HG02885 (cell line): ENCODE measurements around the gene ZNF366.
"Not testable (repeated sequence)": the region's sequence is repeated elsewhere in the genome, so short reads cannot be mapped to it uniquely, and the experiment has no call there.

Source experiments
- ATAC-seq: cut with Tn5 transposase; IDR thresholded peaks from one replicate; pipeline ENCODE4 v1.9.1; 2021; ENCODE audit warnings: mild to moderate bottlenecking; ENCODE audit not compliant: unreplicated experiment, poor library complexity

ZNF366 gene

DNA sequence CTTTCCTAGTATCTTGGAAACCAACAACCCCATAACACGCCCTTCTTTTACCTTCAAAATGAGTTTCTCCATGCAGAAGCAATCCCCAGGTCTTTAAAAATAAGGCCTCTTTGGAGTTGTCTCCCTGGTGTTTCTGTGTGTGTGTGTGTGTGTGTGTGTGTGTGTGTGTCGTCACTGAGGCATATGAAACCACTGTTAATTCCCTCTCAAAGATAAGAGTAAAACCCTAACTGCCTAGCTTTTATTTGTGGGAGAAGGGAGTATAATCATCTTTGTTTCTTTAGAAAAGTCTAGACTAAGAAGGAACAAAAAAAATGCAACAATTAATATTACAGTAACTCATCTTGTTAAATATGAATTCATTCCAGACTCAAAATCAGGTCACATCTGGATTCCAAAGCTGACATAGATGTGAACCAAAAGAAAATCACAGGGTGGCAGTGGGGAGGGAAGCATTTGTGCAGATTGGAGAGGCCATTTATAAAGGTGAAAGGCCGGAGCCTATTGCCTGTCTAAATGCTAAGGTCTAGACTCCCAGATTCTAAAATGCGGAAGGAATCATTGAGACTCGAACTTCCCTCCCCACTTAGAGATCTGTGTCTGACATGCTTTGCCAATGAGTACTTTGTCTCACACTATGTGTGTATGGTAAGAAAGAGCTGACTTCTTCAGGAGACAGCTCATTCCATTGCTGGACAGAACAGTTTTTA is 91.4 kb downstream of the ZNF366 start:
- ATAC-seq, result no peak

DNA sequence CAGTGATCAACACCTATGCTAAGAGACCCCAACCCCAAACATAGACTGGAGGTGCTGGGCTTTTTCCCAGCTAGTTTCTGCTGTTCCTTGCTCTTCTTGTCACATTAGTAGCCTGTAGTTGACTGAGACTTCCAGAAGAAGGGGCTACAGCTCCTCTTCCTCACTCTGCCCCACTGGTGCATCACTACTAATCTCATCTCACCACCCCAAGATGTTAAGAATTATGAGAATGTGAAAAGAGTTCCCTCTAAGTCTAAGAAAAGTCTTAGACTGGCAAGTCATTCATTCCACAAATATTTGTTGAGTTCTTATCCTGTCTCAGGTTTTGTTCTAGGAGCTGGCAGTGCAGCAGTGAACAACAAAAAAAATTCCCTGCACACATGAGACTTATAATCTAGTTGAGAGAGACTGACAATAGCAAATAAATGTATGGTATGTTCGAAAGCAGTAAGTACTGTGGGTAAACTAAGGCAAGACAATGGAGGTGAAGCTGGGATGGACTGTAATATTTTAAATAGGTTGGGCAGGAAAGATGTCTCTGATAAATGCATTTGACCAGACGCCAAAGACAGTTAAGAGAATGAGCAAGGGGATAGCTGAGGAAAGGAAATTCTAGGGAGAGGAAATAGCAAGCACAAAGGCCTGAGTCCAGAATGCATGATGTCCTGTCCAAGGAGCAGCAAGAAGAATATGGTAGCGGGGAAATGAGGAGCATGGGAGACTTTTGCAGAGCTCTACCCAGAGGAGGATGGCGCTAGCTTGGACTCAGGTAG is 94.7 kb downstream of the ZNF366 start:
- no peak for ATAC-seq

DNA sequence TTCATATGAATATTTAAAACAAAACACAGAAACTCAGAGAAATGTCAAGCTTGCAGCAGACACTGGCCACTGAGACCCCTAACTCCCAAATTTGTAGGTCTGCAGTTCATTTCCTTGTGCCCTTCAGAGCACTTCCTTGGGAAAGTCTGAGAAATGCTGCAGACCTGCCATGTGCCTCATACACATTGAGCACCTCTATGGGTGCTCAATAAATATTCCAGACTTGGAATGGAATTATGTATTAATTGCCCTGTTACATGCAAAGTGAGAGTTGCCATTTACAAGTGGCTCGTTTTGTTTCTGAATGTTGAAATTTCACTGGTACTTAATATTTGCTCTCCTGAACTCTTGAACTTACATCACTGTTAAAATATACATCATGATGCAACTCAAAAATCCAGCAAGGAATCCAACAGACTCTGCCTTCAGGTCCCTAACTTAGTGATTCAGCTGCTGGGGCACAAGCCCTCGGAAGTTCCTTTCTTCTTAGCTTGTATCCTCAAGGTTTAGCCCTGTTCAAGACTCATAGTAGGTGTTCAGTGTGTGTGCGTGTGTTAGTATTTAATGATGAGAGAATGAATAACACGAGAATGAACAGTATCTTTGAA is 96.4 kb downstream of the ZNF366 start:
- no peak for ATAC-seq

DNA sequence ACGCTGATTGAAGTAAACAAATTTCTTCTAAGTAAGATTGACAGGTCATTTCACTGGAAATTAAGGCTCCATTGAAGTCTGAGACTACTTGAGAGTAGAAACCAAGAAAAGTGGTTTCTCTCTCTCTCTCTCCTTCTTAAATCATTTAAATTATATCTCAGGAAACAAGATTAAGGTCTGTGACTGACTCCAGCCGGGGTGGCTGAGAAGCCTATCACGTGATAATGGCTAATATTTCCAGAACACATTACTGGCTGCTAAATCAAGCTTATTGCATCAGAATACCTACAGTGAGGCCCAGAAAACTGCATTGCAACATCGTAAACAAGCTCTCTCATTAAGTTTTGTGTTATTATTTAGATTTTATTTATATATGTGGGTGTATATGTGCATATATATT is 98.6 kb downstream of the ZNF366 start:
- no peak for ATAC-seq

DNA sequence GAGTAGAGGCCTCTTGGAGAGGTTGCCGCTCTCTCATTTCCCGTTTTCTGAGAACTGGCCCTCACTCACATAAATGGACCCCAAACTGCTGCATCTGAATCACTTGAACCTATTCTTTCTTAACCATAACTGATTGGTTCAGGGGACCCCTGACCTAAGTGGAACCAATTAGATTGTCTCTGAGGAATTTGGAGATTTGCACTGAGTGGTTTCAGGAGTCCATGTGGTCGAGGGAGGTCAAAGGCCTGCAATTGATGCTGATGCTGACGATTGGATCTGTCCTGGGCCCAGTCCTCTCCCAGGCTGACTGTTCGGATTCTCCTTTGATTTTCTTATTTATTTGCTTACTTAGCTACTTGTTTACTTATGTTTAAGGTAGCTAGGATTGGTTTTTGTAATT is 99.1 kb downstream of the ZNF366 start:
- ATAC-seq, result no peak

DNA sequence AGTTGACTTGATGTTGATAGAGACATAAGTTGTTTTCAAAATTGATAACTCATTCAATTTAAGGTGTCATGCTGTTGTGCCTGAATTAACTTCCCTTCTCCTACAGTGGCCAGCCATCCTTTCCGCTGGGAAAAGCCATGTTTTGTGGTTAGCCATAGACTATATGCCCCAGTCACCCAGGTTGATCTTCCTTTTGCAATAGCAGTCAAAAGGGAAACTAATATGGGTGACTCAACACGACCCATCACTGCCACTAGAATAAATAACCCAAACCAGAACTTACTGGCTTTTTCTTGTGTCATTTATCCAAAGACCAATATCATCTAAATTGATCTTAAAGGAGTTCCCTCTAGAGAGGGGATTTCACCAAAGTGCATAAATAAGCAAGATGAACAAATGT is 99.7 kb downstream of the ZNF366 start:
- no peak for ATAC-seq

DNA sequence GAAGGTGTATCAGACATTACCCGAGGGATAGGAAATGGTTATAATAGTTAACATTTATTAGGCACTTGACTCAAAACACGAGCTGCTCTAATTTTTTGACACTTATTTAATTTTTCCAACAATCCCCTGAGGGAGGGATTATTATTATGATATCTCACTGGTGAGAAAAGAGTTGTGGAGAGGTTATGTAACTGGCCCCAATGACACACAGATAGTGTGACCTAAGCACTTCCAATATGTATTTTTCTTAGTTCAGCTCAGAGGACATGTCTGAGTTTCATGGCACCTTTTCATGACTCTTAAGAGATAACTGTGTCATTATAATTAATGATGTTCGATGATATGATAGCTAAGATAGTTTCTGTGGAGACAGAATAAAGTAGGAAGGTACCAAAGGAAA is 100.1 kb downstream of the ZNF366 start:
- ATAC-seq, result no peak

DNA sequence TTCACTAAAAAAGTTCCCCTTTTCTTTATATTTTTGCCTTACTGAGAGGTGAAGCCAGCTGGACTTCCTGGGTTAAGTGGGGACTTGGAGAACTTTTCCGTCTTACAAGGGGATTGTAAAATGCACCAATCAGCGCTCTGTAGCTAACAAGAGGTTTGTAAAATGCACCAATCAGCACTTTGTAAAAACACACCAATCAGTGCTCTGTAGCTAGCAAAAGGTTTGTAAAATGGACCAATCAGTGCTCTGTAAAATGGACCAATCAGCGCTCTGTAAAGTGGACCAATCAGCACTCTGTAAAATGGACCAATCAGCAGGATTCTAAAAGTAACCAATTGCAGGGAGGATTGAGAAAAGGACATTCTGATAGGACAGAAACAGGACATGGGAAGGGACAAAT is 102.4 kb downstream of the ZNF366 start:
- not testable (repeated sequence) for ATAC-seq

DNA sequence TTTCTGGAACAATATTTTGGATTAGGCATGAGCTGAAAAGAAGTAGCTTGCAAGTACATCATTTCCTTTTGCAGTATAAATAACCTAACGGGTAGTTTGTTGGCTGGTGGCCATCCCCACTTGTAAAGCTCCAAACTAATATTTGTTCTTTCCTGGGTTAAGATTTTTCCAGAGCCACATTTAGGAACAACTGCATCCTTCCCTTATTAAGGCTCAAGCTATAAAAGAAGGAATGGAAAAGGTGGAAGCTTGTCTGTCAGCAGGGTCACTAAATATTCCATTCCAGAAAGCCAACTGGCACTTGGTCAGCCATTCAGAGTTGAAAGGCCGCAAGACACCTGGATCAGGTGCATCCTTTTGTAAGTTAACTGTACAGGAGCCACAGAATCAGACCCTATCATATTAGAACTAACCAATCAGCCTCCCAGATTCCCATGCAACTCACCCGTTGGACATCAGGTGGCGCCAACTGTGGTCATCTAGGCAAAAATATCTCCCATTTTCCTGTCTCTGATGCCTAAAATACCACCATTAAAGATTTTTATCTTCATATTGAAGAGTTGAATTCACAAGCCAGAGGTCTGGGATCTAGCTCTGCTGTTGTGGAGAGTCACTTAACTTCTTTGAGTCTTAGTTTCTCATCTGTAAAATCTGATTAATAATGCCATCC is 104.1 kb downstream of the ZNF366 start:
- ATAC-seq, result no peak

DNA sequence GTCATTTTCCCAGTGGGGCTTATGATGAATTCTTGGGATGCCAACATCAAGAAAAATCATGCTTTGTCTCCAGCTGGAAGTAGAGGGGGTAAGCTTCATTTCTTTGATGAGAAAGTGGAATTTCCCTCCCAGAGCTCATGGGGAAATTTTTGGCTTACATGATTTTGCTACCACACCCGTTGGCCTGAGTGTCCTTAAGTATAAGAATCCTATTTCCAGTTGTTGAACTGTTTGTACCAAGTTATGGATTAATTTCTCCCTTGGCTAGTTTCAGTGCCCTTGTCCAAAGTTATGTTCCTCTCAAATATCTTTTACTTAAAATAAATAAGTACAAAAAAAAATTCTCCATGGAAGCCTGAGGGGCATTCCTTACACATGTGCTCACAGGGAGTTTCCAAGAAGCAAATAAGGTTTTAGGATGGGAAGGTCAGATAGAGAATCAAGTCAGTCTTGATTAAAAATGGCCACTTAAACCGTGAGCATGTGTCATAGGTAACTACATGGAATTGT is 104.8 kb downstream of the ZNF366 start:
- ATAC-seq, result no peak

DNA sequence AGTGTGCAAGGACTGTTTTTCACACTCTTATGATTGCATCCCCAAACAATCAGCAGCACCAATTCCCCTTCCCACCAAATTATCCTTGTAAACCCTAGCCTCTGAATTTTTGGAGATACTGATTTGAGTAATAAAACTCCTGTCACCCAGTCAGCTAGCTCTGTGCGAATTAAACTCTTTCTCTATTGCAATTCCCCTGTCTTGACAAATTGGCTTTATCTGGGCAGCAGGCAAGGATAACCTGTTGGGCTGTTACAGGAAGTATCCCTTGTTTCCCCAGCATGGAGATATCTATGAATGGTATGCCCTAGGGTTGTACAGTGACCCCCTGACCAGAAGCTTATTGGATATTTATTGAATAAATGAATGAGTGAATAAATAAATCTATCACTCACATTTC is 106.3 kb downstream of the ZNF366 start:
- no peak for ATAC-seq

DNA sequence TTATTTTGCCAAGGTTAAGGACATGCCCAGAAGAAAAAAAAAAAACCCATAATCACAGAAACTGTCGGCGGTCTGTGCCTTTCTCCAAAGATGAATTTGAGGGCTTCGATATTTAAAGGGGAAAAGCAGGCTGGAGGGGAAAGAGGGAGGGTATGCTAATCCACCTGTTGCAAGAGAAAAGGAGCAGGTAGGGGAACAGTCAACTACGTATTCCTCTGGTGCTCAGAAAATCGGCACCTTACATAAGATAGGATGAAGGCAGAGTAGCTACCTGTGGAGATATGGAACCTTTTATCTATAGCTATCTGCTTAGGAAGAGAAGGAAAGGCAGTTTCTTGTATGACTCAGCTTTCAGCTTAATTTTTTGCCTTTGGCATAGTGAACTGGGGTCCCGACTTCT is 109.4 kb downstream of the ZNF366 start:
- ATAC-seq, result no peak

DNA sequence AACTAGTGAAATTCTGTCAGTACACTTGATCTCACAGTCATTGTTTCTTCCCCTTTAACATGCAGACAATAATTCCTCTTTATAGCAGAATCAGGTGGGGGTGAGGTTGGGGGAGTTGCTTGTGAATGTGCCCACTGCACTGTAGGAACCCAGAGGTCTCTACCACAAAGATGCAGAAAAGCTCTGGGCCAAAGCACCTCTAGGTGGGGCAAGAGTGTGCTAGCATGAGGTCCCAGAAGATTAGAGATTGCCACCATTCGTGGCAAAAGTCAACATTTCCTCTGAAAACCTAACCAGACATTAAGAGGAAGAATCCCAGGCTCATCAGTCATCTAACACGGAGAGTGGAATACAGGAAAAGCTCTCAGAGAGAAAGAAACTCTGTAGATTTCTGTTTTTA is 112.5 kb downstream of the ZNF366 start:
- peak; percentile 62 for ATAC-seq

DNA sequence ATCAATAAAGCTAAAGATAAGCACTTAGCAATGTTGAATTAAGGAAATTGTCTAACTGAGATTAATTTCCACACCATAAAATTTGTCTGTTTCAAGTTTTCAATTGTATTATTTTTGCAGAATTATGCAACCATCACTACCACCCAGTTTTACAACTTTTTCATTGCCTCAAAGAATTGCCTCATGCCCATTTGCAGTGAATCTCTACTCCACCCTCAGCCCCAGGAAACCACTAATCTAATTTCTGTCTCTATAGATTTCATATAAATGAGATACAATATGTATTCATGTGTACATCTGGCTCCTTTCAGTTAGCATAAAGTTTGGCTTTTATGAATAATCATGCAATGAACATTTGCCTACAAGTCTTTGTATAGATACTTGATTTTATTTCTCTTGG is 114.2 kb downstream of the ZNF366 start:
- ATAC-seq, result no peak
